MV-4-11 (cell line): Measurements from ENCODE around the gene ERMP1.
"Not testable (repeated sequence)": the region's sequence is repeated elsewhere in the genome, so short reads cannot be mapped to it uniquely, and the experiment has no call there.

Experiments
- DNase-seq: peaks from one replicate; lab custom pipeline; 2025; lab: John Stamatoyannopoulos, UW

The ERMP1 gene

GRCh38 chr9:5817862-5818261, 15.1 kb downstream of the ERMP1 start:
- DNase-seq = no peak

GRCh38 chr9:5815461-5815860, 17.5 kb downstream of the ERMP1 start:
- no peak for DNase-seq

- DNase-seq = no peak
These were observed 19.1 kb downstream of the ERMP1 start for GRCh38 chr9:5813824-5814223.

GRCh38 chr9:5811751-5812150, 21.2 kb downstream of the ERMP1 start:
- DNase-seq = no peak

- DNase-seq = no peak
These were observed 27.4 kb downstream of the ERMP1 start for GRCh38 chr9:5805478-5805877.

GRCh38 chr9:5801739-5802113, 31.2 kb downstream of the ERMP1 start:
- no peak for DNase-seq

GRCh38 chr9:5800969-5801738, 31.8 kb downstream of the ERMP1 start:
- DNase-seq = no peak

GRCh38 chr9:5800378-5800777, 32.5 kb downstream of the ERMP1 start:
- not testable (repeated sequence) for DNase-seq

GRCh38 chr9:5799314-5799713, 33.6 kb downstream of the ERMP1 start:
- DNase-seq = peak; percentile 32

- DNase-seq = no peak
These were observed 34.3 kb downstream of the ERMP1 start for GRCh38 chr9:5798581-5798980.

GRCh38 chr9:5796298-5796697, 36.6 kb downstream of the ERMP1 start:
- no peak for DNase-seq

- DNase-seq = no peak
These were observed 39.1 kb downstream of the ERMP1 start for GRCh38 chr9:5793812-5794211.

- DNase-seq = no peak
These were observed 41.0 kb downstream of the ERMP1 start for GRCh38 chr9:5791870-5792269.

- peak; percentile 40 for DNase-seq
These were observed 42.0 kb downstream of the ERMP1 start for GRCh38 chr9:5790923-5791322.

GRCh38 chr9:5789489-5789888, 43.4 kb downstream of the ERMP1 start:
- DNase-seq = no peak

GRCh38 chr9:5787759-5788302, 45.1 kb downstream of the ERMP1 start:
- no peak for DNase-seq

GRCh38 chr9:5787220-5787619, 45.7 kb downstream of the ERMP1 start:
- DNase-seq = no peak

GRCh38 chr9:5786370-5787127, 46.4 kb downstream of the ERMP1 start:
- no peak for DNase-seq

- no peak for DNase-seq
These were observed 48.2 kb downstream of the ERMP1 start for GRCh38 chr9:5784526-5785315.

GRCh38 chr9:5783982-5784381, 48.9 kb downstream of the ERMP1 start:
- no peak for DNase-seq

- not testable (repeated sequence) for DNase-seq
These were observed 49.5 kb downstream of the ERMP1 start for GRCh38 chr9:5783420-5783819.

- DNase-seq = not testable (repeated sequence)
These were observed 53.2 kb downstream of the ERMP1 start for GRCh38 chr9:5779705-5780218.
